ENCODE measurements around the gene FUT7. TPM values are rescaled to one million over a fixed set of nuclear protein-coding genes. Genes with fewer than 3 reads are reported as not detected.

FUT7 gene
- total RNA-seq, 3 donors from 2014 or later (not counting 1 experiment from before 2014, with no cell fraction given) = 0.99 to 5.1 (median 3.9) TPM

GRCh38 chr9:137000177-137000930 is 31.5 kb downstream of the FUT7 start:
- TF ChIP-seq CTCF (IDR thresholded peaks at IDR 0.05) = no peak
- peak overlapping the region; percentile 77 for H3K27ac ChIP-seq (ENCODE audit: low read length)
- no peak overlapping the region for H3K4me3 ChIP-seq (ENCODE audit: low read length)
- Mint-ChIP-seq H3K4me3 (peak overlapping the region; percentile 84), H3K4me1 (peaks cover 32 to 54% of the 10 kb centered on the region in 2 donors), H3K9me3 (no peaks in the 10 kb centered on the region), H3K36me3 (no peaks in the 10 kb centered on the region), H3K27me3 (ENCODE audit: low read depth in 2 of 2) (no peaks in the 10 kb centered on the region), H3K27ac (peak overlapping the region; percentile 97 to 99)
- H3K36me3 ChIP-seq (ENCODE audit: control insufficient read depth, insufficient read depth, low read length) = no peaks in the 10 kb centered on the region
- no peaks in the 10 kb centered on the region for H3K27me3 ChIP-seq (ENCODE audit: control insufficient read depth, insufficient read depth, low read length)
- DNase-seq (peak; percentile 56 to 70), ATAC-seq (peak; percentile 35 to 63 (median 44))
- WGBS (ENCODE audit: insufficient coverage) = 21% methylated on average over 10 of the region's 10 CpGs
- H3K4me1 ChIP-seq (ENCODE audit: control insufficient read depth, insufficient read depth, low read length) = peaks cover 76% of the 10 kb centered on the region
- H3K9me3 ChIP-seq (ENCODE audit: control insufficient read depth, insufficient read depth, low read length) = no peaks in the 10 kb centered on the region
- intact Hi-C loops (cut with micrococcal nuclease) = loop anchor here (1.0 kb wide), 1 partner anchor 40 kb away; no protein-coding TSS in a partner anchor

- ATAC-seq (peak; percentile 25 to 61 (median 53)), DNase-seq (peak; percentile 70 to 72)
- H3K27me3 ChIP-seq (ENCODE audit: control insufficient read depth, insufficient read depth, low read length) = no peaks in the 10 kb centered on the region
- TF ChIP-seq CTCF (IDR thresholded peaks at IDR 0.05) = no peak
- peak overlapping the region; percentile 55 for H3K4me3 ChIP-seq (ENCODE audit: low read length)
- H3K4me1 ChIP-seq (ENCODE audit: control insufficient read depth, insufficient read depth, low read length) = peaks cover 94% of the 10 kb centered on the region
- H3K9me3 ChIP-seq (ENCODE audit: control insufficient read depth, insufficient read depth, low read length) = no peaks in the 10 kb centered on the region
- peaks cover 33 to 61% of the 10 kb centered on the region in 2 donors for H3K4me1 Mint-ChIP-seq
- WGBS (ENCODE audit: insufficient coverage) = 4% methylated on average over 18 of the region's 18 CpGs
- no peaks in the 10 kb centered on the region for H3K27me3 Mint-ChIP-seq (ENCODE audit: low read depth in 2 of 2)
- H3K27ac ChIP-seq (ENCODE audit: low read length) = peak overlapping the region; percentile 96
- H3K9me3 Mint-ChIP-seq = no peaks in the 10 kb centered on the region
- peaks cover 16% of the 10 kb centered on the region for H3K36me3 ChIP-seq (ENCODE audit: control insufficient read depth, insufficient read depth, low read length)
- intact Hi-C loops (cut with micrococcal nuclease) = loop anchor here (2.0 to 5.0 kb wide), 2 partner anchors 37 to 151 kb away; partner anchors contain the start of gene PHPT1
- peak overlapping the region; percentile 97 to 99 for H3K27ac Mint-ChIP-seq
- H3K4me3 Mint-ChIP-seq = peak overlapping the region; percentile 96
- H3K36me3 Mint-ChIP-seq = no peaks in the 10 kb centered on the region
Observed at GRCh38 chr9:136997830-136998234, 34.1 kb downstream of the FUT7 start.

GRCh38 chr9:136997371-136997770 is 34.5 kb downstream of the FUT7 start:
- Histone ChIP-seq H3K4me3 (ENCODE audit: low read length) (peak overlapping the region; percentile 55), H3K9me3 (ENCODE audit: control insufficient read depth, insufficient read depth, low read length) (no peaks in the 10 kb centered on the region), H3K36me3 (ENCODE audit: control insufficient read depth, insufficient read depth, low read length) (peaks cover 16% of the 10 kb centered on the region), H3K27me3 (ENCODE audit: control insufficient read depth, insufficient read depth, low read length) (no peaks in the 10 kb centered on the region), H3K4me1 (ENCODE audit: control insufficient read depth, insufficient read depth, low read length) (peaks cover 95% of the 10 kb centered on the region), H3K27ac (ENCODE audit: low read length) (peak overlapping the region; percentile 96)
- Mint-ChIP-seq H3K27ac (peak overlapping the region; percentile 97 to 99), H3K27me3 (ENCODE audit: low read depth in 2 of 2) (no peaks in the 10 kb centered on the region), H3K9me3 (no peaks in the 10 kb centered on the region), H3K4me1 (peaks cover 33 to 65% of the 10 kb centered on the region in 2 donors), H3K4me3 (peak overlapping the region; percentile 96), H3K36me3 (no peaks in the 10 kb centered on the region)
- 33% methylated on average over 10 of the region's 10 CpGs for WGBS (ENCODE audit: insufficient coverage)
- intact Hi-C loops (cut with micrococcal nuclease) = loop anchor here (5.0 kb wide), 1 partner anchor 150 kb away; the partner anchor contains the start of gene PHPT1
- peak in 1 of 2 donors; percentile 51 for DNase-seq
- TF ChIP-seq CTCF (IDR thresholded peaks at IDR 0.05) = no peak
- ATAC-seq = peak; percentile 1 to 7 (median 3)

Data from natural killer cell (primary cell).